CMK (cell line): ENCODE measurements around the gene RAI1.

Source experiments
- DNase-seq: peaks from one replicate; pipeline ENCODE4 v3.0.0-alpha.2; 2010; ENCODE audit warnings: low read depth

RAI1 gene

DNA sequence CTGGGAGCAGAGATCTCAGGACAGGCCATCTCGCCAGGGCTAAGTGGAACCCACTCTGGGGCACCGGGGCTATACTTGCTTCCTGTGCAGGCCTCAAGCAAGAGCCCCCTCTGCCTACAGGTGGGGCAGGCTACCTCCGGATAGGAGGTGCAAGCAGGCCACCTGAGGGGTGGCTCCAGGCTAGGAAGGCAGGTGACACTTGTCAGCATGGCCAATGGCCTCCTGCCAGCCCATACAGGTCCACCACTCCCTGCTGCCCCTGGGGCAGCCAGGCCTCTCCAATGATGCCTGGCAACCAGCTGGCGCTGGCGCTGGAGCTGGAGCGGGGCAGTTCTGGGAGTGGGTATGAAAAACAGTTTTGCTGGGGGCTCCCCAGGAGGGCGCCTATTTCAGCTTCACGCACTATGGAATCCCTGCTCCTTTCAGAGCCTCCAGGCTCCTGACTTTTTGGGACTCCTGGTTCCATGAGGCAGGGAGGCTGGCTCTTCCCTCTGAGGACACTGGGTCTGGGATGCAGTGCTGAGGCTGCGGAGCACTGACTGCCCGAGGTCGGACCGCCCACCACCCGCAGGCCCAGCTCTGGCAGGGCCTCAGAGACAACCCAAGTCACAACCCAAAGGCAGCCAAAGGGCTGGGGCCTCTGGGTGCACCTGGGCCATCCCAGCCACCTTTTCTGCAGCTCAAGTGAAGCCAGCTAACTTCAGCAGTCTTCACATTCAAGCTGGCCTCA lies 164.0 kb downstream of the RAI1 start:
- DNase-seq: no peak

DNA sequence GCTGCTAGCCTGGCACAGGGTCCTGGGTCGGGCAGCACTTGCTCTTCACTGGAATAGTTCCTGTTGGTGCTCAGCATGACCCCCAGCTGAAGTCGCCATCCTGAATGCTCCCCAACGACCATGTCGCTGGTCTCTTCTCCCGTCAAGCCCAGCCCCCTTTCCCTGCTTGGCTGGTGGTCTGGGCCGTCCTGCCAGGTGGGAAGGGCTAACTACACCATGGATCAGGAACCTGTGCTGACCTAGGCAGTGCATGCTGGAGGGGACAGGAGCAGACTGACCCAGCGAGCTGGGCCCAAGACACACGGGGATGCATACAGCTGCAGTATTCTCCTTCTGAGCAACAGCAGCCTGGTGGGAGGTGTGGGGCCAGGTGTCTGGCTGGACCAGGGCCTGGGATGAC lies 164.7 kb downstream of the RAI1 start:
- DNase-seq: no peak

DNA sequence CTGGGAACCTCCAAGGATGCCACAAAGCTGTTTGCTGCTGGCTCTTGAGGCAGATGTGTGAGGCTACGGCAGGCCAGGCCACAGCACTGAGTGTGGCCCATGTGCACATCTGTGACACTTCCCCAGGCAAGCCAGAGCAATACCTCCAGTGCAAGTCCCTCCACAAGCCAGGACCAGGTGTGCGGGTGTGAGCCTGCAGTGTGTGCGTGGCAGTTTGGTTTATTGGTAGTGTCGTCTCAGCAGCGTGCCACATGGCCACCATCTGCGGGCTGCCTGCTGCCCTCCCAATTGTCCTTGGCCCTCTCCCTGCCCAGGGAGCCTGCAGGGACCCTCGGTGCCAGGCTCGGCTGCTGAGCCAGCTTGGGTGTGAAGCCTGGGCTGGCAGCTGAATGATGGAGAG lies 165.4 kb downstream of the RAI1 start:
- DNase-seq: no peak

DNA sequence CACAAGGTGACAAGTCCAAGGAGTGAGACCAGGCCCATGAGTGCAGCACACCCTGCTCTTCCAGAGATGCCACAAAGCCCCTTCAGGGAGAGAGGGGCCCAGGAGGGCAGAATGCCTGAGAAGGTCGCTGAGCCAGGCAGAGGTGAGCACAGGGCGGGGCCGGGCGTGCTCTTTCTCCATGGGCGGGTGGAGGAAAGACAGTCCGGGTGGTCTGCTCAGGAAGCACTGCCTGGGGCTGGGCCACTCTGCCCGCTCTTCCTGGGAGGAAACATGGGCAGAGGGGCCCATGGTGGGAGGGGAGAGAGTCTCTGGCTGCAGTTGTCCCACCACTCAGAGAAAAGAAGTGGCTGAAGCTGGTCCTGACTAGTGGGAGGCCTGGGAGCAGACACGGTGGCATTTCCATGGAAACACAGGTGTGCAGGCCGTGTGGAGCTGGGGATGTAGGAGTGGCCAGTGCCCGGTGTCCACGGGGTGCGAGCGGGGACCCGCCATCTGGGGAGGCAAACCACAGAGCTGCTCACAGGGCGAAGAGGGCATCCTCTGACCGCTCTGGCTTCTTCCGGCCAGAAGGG lies 165.9 kb downstream of the RAI1 start:
- no peak for DNase-seq

DNA sequence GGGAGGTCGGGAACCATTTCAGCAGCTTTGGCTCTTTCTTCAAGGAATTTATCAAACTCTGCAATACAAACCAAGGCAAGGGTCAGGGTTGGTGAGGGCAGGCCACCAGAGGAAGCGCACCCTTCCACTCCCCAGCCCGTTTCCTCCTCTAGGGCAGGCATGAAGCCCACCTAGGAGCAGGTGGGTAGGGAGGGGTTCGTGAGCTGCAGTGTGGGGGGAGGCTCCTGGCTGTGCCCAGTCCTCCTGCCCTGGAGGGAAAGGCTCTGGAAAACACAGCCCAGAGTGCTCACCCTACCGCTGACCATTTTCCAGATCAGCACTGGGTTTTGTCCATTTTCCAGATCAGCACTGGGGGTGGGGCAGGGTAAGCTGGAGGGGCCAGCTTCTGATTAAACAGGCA lies 166.5 kb downstream of the RAI1 start:
- no peak for DNase-seq

DNA sequence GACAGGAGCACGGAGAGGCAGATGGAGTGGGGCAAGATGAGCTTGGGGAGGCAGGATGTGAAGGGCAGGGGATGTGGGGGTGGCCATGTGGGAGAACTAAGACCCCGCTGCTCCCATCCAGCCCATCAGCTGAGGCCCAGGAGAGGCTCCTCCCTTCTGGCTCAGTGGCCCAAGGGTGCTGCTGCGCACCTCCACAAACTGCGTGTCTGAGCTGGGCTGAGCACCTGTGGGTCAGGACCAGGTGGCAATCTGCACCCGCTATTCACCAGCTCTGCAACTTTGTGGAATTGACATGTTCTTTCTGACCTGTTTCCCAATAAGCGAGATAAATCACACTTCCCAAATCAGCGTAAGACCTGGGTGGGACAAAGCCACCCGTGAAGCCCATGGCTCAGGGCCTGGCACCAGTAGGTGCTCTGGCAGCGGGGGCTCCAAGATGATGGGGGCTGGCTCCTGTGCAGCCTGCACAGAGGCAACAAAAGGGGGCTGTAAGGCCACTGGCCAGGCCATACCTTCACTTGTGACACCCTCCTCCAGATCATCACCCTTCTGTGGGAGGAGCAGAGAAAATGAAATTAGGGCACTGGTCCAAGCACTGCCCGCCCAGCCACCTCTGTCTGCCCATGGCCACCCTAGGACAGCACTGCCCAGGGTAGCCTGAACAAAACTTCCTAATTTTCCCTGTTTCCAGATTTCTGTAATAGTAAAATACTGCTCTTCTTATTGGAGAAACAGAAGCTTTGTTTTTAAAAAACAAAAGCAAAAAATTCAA lies 167.2 kb downstream of the RAI1 start:
- no peak for DNase-seq

DNA sequence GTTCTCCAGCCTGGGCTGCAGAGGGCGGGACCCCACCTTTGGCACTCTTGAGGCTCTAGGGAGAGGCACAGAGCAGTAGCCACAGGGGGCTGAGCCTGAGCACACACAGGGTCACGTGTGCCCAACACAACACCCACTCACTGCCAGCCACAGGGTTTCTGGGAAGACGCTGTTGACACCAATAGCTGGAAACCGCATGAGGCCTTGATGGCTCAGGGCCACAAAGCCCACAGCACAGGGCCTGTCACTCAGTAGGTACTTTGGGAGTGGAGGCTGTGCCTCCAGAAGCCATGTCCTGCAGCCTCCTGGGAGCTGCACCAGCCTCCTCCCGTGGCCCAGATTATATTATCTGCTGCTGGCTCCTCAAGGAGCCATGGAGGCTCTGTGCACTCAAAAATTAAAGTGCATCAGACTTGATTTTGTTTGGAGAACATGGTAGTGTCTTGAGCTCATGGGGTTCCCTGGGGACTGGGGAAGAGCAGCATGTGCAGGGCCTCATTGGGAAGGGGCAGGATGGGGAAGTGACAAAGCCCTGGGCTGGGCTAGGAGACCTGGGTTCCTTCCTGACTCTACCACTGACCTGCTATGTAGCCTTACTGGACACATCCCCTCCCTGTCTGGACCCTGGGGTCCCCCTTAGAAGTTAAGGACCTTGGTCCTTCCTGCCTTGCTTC lies 168.0 kb downstream of the RAI1 start:
- DNase-seq: peak; percentile 76

DNA sequence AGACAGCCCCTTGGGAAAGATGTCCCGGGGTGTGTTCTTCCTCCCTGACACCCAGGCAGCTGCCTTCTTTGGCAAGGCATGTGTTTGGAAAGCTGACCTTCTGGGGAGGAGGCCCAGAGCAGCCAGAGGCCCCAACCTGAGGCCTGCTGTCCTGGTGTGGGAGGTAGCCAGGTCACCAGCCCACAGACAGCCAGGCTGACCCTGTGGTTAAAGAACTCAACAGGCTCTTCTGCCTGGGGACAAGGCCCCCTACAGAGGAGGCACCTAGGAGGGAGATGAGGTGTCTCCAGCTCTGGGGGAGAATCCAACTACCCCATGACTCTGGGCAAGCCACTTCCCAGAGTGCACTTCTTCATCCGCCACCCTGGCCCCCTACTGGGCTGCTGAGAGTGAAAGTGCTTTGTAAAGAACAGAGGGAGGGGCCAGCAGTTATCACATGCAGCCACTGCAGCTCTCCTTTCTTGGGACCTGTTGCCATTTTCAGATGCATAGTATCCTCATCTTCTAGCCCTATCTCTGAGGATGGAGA lies 168.7 kb downstream of the RAI1 start:
- DNase-seq: no peak

DNA sequence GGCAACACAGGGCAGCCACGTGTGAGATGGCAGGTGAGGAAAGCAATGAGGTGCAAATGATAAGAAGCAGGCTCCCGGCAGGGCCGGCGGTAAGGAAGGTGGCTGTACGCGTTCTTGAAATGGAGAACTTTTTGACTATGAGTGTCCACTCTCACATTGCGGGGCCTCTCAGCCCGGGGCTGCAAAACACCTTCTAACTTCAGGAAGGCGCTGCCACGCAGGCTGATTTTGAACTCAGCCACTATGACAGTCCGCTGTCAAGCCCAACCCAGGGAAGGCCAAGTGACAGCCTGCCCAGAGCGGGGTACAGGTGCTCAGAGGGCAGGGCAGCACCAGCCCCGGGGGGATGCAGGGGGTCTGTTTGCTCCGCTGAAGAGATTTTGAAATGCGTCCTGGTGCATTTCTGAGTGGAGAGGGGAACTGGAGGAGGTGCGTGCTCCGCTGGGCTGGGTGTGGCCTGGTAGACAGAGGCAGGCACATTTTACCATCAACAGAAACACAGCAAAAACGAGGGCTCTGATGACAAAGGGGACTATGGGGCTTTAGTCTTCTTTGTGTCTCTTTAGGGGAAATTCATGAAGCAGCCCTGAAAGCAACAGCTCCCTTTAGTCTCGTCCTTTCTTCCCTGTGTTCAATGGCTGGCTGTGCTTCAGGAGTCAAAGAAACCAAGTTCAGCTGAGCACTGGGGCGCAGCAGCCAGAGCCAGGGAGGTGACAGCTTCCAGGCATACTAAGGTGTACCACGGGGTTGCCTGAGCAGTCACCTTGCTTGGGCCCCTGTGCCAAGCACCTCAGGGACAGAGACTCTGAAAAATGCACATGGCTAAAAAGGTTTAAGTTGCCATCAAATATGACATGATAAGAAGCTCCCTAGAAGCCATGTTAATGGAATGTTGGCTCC lies 170.1 kb downstream of the RAI1 start:
- DNase-seq: no peak

DNA sequence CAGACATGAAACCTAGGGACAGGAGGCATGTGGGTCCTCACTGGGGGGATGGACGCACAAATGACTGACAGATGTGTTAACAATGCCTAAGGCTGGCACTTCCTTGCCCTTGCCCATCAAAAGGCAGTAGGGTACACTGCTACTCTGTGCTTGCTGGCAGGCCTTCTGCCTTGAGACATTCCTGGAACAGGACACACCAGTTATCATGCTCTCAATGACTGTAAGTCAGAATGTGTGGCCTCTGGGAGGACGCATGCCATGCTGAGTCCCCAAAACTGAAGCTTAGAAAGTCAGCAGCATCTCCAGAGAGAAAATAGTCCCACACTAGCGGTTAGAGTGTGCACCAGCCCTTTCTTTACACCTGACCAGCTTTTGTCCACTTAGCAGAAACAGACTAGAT lies 171.7 kb downstream of the RAI1 start:
- no peak for DNase-seq

DNA sequence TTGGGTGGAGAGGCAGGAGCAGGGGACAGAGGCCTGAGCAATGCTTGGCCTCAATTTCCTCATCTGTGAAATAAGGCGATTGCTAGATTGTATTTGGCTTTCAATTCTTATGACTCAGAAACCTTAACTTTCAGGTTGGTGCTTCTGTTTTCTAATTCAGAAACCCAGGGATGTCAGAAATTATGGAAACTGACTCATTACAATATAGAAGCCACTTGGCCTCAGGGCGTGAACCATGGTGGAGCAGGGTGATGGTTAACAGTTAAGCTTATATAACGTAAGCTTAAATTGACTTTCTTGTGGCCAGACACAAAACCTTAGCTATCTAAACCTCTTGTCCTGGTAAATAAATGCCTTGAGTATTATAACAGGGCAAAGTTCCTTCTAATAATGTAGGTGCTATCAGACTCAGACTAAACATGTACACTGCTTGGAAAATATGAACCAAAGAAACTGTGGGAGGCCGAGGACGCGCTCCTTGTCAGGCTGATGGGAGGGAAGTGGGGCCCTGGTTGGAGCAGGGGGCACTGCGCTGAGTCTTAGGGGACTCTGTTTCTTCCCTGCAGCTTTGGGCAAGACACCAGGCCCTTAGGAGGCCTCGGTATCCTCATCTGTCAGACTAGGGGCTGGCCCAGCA lies 172.7 kb downstream of the RAI1 start:
- no peak for DNase-seq

DNA sequence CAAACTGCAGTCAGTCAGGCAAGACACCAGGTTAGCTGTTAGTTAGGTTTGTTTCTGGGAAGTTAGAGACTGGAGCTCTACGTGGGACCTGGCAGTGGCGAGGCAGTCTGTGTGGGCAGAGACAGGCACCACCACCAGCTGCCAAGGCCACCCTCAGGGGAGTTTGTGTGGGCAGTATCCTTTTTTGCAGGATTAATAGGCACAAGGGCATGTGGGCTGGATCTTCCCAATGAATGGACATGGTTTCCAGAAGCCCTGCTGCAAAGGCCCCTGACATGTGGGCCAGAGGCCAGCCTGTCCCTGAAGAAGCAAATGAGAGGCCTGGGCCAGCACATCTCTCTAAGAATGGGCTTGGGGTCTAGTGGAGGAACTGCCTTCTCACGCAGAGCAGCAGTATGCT lies 174.7 kb downstream of the RAI1 start:
- DNase-seq: no peak

DNA sequence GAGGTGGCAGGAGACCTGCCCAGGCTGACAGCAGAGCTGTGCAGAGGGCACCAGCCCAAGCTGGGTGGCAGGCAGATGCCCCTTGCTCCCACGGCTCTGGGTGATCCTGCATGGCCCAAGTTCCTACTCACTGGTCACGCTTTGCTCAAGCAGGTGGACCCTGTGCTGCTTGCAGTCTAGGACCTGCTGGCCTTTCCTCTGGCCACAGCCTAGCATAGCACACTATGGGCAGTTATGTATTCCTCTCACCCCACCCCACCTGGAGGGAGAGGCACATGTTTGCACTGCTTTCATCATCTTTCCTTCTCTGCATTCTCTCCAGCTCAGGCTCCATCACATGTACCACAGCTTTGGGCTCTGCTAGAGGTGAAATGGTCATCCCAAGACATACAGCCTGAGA lies 175.1 kb downstream of the RAI1 start:
- DNase-seq: no peak

DNA sequence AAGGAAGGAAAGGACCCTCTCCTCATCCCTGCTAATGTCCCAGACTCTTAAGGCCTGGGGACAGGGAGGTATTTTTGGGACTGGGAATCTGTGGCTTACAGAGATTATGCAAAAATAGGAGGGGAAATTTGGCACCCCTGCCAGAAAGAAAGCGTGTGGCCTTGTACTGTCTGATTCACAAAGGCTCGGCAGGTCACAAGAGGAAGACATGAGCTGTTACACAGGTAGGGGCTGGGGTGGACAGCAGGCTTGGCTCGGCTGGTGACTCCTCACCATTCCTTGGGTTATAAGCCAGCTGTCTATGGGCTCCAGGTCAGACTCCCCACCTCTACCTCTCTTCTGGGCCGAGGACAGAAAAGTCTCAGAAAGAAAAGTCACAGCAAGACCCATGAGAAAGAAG lies 176.2 kb downstream of the RAI1 start:
- DNase-seq: no peak

DNA sequence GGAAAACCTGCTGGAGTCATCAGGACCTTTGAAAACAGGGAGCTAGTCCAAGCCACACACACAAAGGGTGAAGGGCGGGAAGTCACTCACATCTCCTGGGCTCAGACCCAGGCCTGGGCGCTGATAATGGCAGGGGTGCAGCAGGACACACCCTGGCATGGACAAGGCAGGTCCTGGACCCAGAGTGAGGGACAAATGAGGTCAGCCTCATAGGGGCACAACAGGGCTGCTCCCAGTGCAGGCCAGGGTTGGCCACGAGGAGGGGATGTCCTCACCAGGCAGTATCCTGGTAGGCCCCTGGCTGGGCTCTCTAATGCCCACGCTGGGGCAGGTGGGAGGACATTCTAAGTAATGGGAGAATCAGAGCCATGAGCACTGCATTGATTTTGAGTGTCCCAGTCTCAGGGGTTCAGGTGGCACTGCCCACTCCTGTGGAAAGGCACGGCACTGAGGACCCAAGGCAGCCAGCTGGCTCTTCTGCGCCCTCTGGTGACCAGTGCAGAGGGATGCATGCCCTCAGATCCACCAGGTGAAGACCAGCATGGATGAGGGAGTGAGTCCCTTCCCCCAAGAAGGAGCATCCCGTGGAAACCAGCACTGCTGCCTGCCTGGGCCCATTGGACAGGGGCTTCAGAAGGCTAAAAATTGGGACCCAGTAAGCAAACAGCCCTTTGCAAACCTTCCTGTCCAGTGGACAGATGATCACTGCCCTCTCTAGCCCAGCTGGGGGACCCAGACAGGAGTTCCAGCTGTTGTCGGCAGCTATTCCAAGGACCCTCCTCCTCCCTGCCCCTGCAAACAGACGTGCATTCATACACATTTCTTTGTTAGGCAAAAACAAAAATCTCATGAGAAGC lies 178.9 kb downstream of the RAI1 start:
- peak; percentile 35 for DNase-seq

DNA sequence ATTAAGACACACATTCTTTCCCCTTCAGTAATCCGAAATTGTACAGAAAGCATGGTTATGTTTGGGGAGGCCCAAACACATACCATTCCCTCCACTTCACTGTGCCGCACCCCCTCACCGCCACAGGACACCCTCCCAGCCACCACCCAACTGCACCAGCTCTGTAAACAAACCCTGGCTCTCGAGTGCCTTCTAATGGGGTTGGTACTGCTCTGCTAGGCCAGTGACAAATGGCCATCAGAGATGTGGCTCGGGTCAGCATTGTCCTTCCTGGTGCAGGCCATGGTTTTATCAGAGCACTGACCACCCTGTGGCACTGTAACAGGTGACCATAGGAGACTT lies 179.5 kb downstream of the RAI1 start:
- no peak for DNase-seq
